ENCODE results near the gene NTN1.

Gene NTN1

DNA sequence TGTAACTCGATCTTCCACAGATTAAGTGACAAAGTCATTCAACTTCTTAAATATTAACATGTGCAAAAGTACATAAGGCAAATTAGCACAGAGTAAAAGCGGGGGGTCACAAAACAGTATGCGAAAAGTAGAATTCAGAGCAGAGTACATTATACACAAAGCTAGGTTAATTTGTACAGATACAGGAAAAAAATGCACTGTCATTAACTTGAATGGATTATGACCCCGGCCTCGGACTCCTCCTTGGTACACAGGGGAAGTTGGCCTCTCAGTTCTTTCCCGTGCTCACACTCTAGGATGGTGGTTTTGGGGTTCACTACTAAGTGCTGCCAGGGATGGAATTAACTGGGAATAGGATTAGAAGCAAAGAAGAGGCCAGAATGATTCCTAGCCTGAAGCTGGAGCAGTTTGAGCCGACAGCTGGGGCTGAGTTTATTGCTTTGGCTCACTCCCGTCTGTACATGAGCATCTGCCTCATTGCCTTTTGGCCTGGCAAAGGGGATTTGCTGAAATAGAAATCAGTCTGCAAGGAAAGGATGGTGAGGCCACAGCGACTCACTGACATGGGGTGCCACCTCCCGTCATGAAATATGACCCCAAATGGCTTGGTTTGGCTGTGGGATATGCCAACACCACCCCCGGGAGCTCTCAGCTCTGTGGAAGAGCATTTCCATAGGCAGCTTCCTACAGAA, 23.6 kb downstream of the NTN1 start:
- Histone ChIP-seq H3K27me3 (ENCODE audit: insufficient read depth, low read depth) (no peaks in the 10 kb centered on the region), H2AFZ (ENCODE audit: low read depth) (no peak overlapping the region), H3K36me3 (ENCODE audit: insufficient read depth) (no peaks in the 10 kb centered on the region), H3K4me2 (no peak overlapping the region), H4K20me1 (ENCODE audit: insufficient read depth) (no peaks in the 10 kb centered on the region), H3K9ac (no peak overlapping the region), H3K79me2 (ENCODE audit: insufficient read depth, low read depth) (no peaks in the 10 kb centered on the region), H3K27ac (no peak overlapping the region), H3K4me1 (ENCODE audit: low read depth, poor library complexity, severe bottlenecking) (no peaks in the 10 kb centered on the region), H3K4me3 (IDR thresholded peaks at IDR 0.05; ENCODE audit: insufficient read depth, low read depth, low read length) (no peak overlapping the region)
- TF ChIP-seq, protein P1, sequence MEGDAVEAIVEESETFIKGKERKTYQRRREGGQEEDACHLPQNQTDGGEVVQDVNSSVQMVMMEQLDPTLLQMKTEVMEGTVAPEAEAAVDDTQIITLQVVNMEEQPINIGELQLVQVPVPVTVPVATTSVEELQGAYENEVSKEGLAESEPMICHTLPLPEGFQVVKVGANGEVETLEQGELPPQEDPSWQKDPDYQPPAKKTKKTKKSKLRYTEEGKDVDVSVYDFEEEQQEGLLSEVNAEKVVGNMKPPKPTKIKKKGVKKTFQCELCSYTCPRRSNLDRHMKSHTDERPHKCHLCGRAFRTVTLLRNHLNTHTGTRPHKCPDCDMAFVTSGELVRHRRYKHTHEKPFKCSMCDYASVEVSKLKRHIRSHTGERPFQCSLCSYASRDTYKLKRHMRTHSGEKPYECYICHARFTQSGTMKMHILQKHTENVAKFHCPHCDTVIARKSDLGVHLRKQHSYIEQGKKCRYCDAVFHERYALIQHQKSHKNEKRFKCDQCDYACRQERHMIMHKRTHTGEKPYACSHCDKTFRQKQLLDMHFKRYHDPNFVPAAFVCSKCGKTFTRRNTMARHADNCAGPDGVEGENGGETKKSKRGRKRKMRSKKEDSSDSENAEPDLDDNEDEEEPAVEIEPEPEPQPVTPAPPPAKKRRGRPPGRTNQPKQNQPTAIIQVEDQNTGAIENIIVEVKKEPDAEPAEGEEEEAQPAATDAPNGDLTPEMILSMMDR (conservative IDR thresholded peaks at IDR 0.05; ENCODE audit: low read depth, low read length) = no peak

DNA sequence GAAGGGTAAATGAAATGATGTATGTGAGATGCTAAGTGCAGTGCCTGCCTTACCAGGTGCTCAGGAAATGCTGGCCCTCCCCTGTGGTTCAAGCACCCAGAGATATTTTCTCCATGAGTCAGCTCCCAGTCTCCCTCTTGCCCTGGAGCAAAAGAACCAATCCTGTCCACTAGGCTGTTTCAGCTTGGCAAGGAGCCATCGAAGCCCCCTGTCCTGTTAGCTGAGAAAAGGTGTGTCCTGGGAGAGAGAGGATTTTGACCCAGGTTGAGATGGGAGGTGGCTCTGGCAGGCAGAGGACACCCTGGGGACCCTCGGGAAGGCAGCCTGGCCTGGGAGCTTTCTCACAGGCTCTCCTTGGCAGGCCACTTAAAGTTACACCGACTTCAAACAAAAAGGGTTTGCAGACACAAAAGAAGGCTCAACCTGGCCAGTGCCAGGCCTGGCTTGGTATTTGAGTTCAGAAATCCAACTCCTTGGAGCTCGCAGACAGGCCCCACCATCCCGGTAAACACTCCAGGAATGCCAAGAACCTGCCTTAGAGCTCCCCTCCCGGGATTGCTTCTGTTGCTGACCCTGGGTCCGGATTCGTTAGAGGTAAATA, 29.6 kb downstream of the NTN1 start:
- Histone ChIP-seq H4K20me1 (ENCODE audit: insufficient read depth) (no peaks in the 10 kb centered on the region), H3K36me3 (ENCODE audit: insufficient read depth) (no peaks in the 10 kb centered on the region), H3K27ac (no peak overlapping the region), H3K79me2 (ENCODE audit: insufficient read depth, low read depth) (no peaks in the 10 kb centered on the region), H3K27me3 (ENCODE audit: insufficient read depth, low read depth) (no peaks in the 10 kb centered on the region), H3K4me2 (no peak overlapping the region), H3K4me3 (IDR thresholded peaks at IDR 0.05; ENCODE audit: insufficient read depth, low read depth, low read length) (no peak overlapping the region), H2AFZ (ENCODE audit: low read depth) (no peak overlapping the region), H3K4me1 (ENCODE audit: low read depth, poor library complexity, severe bottlenecking) (no peaks in the 10 kb centered on the region), H3K9ac (no peak overlapping the region)
- TF ChIP-seq, protein P1 (conservative IDR thresholded peaks at IDR 0.05; ENCODE audit: low read depth, low read length) = no peak

DNA sequence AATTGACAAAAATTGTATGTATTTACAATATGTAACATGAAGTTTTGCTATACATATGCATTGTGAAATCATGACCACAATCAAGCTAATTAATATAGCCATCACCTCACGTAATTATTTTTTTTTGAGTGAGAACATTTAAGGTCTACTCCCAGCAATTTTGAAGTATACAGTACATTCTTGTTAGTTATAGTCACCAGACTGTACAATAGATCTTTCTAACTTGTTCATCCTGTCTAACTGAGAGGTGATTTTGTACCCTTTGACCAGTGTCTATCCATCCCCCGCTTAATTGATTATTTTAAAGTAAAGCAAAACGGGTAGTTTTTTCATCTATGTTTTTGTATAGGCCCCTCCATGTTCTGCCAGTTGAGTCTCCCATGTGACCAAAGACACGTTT, 30.3 kb downstream of the NTN1 start:
- H2AFZ ChIP-seq (ENCODE audit: low read depth) = no peak overlapping the region
- H3K4me2 ChIP-seq = no peak overlapping the region
- H3K27ac ChIP-seq = no peak overlapping the region
- H3K36me3 ChIP-seq (ENCODE audit: insufficient read depth) = no peaks in the 10 kb centered on the region
- no peaks in the 10 kb centered on the region for H4K20me1 ChIP-seq (ENCODE audit: insufficient read depth)
- H3K79me2 ChIP-seq (ENCODE audit: insufficient read depth, low read depth) = no peaks in the 10 kb centered on the region
- no peaks in the 10 kb centered on the region for H3K4me1 ChIP-seq (ENCODE audit: low read depth, poor library complexity, severe bottlenecking)
- TF ChIP-seq, protein P1 (conservative IDR thresholded peaks at IDR 0.05; ENCODE audit: low read depth, low read length) = no peak
- H3K4me3 ChIP-seq (IDR thresholded peaks at IDR 0.05; ENCODE audit: insufficient read depth, low read depth, low read length) = no peak overlapping the region
- no peak overlapping the region for H3K9ac ChIP-seq
- no peaks in the 10 kb centered on the region for H3K27me3 ChIP-seq (ENCODE audit: insufficient read depth, low read depth)

DNA sequence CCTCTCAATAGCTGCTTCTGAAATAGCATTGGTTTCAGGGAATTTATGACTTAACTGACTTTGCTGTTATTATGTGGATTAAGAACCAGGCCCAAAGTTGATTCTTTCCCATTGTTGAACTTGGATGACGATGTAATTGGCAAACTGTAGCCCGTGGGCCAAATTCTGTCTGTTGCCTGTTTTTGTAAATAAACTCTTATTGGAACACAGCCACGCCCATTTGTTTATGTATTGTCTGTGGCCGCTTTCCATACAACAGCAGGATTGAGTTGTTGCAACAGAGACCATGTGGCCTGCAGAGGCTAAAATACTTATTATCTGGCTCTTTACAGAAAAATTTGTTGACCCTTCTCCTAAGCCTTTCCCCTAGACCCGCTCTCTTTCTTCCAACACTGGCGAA, 31.6 kb downstream of the NTN1 start:
- no peaks in the 10 kb centered on the region for H3K4me1 ChIP-seq (ENCODE audit: low read depth, poor library complexity, severe bottlenecking)
- H3K27ac ChIP-seq = no peak overlapping the region
- H3K9ac ChIP-seq = no peak overlapping the region
- no peaks in the 10 kb centered on the region for H4K20me1 ChIP-seq (ENCODE audit: insufficient read depth)
- TF ChIP-seq, protein P1 (conservative IDR thresholded peaks at IDR 0.05; ENCODE audit: low read depth, low read length) = no peak
- H3K79me2 ChIP-seq (ENCODE audit: insufficient read depth, low read depth) = no peaks in the 10 kb centered on the region
- H3K4me2 ChIP-seq = no peak overlapping the region
- H3K4me3 ChIP-seq (IDR thresholded peaks at IDR 0.05; ENCODE audit: insufficient read depth, low read depth, low read length) = no peak overlapping the region
- H3K27me3 ChIP-seq (ENCODE audit: insufficient read depth, low read depth) = no peaks in the 10 kb centered on the region
- H3K36me3 ChIP-seq (ENCODE audit: insufficient read depth) = no peaks in the 10 kb centered on the region
- no peak overlapping the region for H2AFZ ChIP-seq (ENCODE audit: low read depth)

All from KMS-11 (cell line).